ENCODE results near the gene CSNK2A2. TPM values are rescaled to one million over a fixed set of nuclear protein-coding genes. Genes with fewer than 3 reads are reported as not detected.

Gene CSNK2A2
- total and polyA plus RNA-seq, 2 donors (not counting 3 experiments of a cell fraction or from before 2014, with no cell fraction given), result 43.3 to 125 TPM

GRCh38 chr16:58114827-58115825 is 82.8 kb downstream of the CSNK2A2 start:
- Histone ChIP-seq H4K20me1 (replicated peaks; ENCODE audit: control insufficient read depth, extremely low read depth, insufficient read depth, low read length) (no peaks in the 10 kb centered on the region), H2AFZ (ENCODE audit: low read depth, low read length) (no peak overlapping the region), H3K27ac (ENCODE audit: insufficient read depth, low read depth, low read length) (no peak overlapping the region), H3K4me2 (ENCODE audit: insufficient read depth, low read length) (no peak overlapping the region), H3K4me3 (replicated peaks in 1 of 3; ENCODE audit: insufficient read depth in 1 of 3, low read depth in 1 of 3, low read length in 3 of 3) (no peak overlapping the region), H3K36me3 (ENCODE audit: control insufficient read depth in 2 of 2, extremely low read depth in 1 of 2, insufficient read depth in 2 of 2, low read length in 2 of 2) (peaks cover 9 to 13% of the 10 kb centered on the region in 2 experiments), H3K9ac (replicated peaks; ENCODE audit: extremely low read depth, insufficient read depth, low read length) (no peak overlapping the region), H3K9me3 (replicated peaks; ENCODE audit: control insufficient read depth, insufficient read depth, low read length) (no peaks in the 10 kb centered on the region), H3K79me2 (ENCODE audit: control insufficient read depth, insufficient read depth, low read length) (peaks cover 28% of the 10 kb centered on the region), H3K4me1 (ENCODE audit: control insufficient read depth, extremely low read depth, insufficient read depth, low read length) (no peaks in the 10 kb centered on the region), H3K9me1 (replicated peaks; ENCODE audit: control insufficient read depth, extremely low read depth, insufficient read depth, low read length) (no peaks in the 10 kb centered on the region), H3K27me3 (ENCODE audit: control insufficient read depth in 2 of 2, insufficient read depth in 2 of 2, low read length in 2 of 2) (no peaks in the 10 kb centered on the region)
- TF ChIP-seq POLR2AphosphoS5 (IDR thresholded peaks at IDR 0.05; ENCODE audit: insufficient read depth, low read depth, low read length), result no peak
- TF ChIP-seq, protein P1, sequence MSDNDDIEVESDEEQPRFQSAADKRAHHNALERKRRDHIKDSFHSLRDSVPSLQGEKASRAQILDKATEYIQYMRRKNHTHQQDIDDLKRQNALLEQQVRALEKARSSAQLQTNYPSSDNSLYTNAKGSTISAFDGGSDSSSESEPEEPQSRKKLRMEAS (IDR thresholded peaks at IDR 0.05; ENCODE audit: insufficient read depth, insufficient read length), result no peak
- TF ChIP-seq FOS (IDR thresholded peaks at IDR 0.05; ENCODE audit: borderline replicate concordance, insufficient read depth, low read length), result no peak
- TF ChIP-seq MYC (IDR thresholded peaks at IDR 0.05; ENCODE audit: low read depth, low read length), result no peak
- TF ChIP-seq, protein P2, sequence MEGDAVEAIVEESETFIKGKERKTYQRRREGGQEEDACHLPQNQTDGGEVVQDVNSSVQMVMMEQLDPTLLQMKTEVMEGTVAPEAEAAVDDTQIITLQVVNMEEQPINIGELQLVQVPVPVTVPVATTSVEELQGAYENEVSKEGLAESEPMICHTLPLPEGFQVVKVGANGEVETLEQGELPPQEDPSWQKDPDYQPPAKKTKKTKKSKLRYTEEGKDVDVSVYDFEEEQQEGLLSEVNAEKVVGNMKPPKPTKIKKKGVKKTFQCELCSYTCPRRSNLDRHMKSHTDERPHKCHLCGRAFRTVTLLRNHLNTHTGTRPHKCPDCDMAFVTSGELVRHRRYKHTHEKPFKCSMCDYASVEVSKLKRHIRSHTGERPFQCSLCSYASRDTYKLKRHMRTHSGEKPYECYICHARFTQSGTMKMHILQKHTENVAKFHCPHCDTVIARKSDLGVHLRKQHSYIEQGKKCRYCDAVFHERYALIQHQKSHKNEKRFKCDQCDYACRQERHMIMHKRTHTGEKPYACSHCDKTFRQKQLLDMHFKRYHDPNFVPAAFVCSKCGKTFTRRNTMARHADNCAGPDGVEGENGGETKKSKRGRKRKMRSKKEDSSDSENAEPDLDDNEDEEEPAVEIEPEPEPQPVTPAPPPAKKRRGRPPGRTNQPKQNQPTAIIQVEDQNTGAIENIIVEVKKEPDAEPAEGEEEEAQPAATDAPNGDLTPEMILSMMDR (IDR thresholded peaks at IDR 0.05; ENCODE audit: extremely low read depth in 1 of 2, insufficient read depth in 1 of 2, low read depth in 1 of 2, low read length in 2 of 2), result no peak
- no TSS peak for BruUV-seq (replicated peaks)
- ChIA-PET POLR2A (no interaction called here), CTCF (interaction anchor here (1.8 kb wide), 1 partner anchor 13 kb away, joined by 8 read pairs; the partner anchor contains the start of gene CFAP20)
- dilution Hi-C loops (cut with MboI; ENCODE audit: extremely low pct_ligation_motif_present, low sequenced_read_pairs), result no loop called here
- no peak for DNase-seq (ENCODE audit: low read depth, low spot score)
- FAIRE-seq, result no peak
- intact Hi-C loops (cut with micrococcal nuclease), result no loop called here

Data from endothelial cell of umbilical vein (primary cell).